Measurements from ENCODE around the gene TMEM89.

TMEM89 gene

GRCh38 chr3:48656061-48656840 is 34.7 kb upstream of the TMEM89 start:
- H3K27me3 ChIP-seq (ENCODE audit: control insufficient read depth in 1 of 2, insufficient read depth in 2 of 2, low read length in 2 of 2), result peaks cover 10 to 20% of the 10 kb centered on the region in 2 donors
- no peaks in the 10 kb centered on the region for H3K9me3 ChIP-seq (ENCODE audit: control insufficient read depth in 2 of 2, low read length in 2 of 2)
- H3K27ac ChIP-seq (ENCODE audit: low read length), result no peak overlapping the region
- no peak overlapping the region for H3K9ac ChIP-seq (ENCODE audit: low read length in 2 of 2)
- H3K36me3 ChIP-seq (ENCODE audit: control insufficient read depth in 2 of 2, insufficient read depth in 2 of 2, low read length in 2 of 2), result no peaks in the 10 kb centered on the region
- H3K4me1 ChIP-seq (ENCODE audit: control insufficient read depth, insufficient read depth, low read length), result peaks cover 16% of the 10 kb centered on the region
- peak overlapping the region; percentile 55 to 74 for H3K4me3 ChIP-seq (ENCODE audit: low read length in 2 of 2)

- H3K36me3 ChIP-seq (ENCODE audit: control insufficient read depth in 2 of 2, insufficient read depth in 2 of 2, low read length in 2 of 2), result no peaks in the 10 kb centered on the region
- H3K27me3 ChIP-seq (ENCODE audit: control insufficient read depth in 1 of 2, insufficient read depth in 2 of 2, low read length in 2 of 2), result peaks cover 10 to 13% of the 10 kb centered on the region in 2 donors
- H3K9me3 ChIP-seq (ENCODE audit: control insufficient read depth in 2 of 2, low read length in 2 of 2), result no peaks in the 10 kb centered on the region
- H3K9ac ChIP-seq (ENCODE audit: low read length in 2 of 2), result no peak overlapping the region
- peaks cover 12% of the 10 kb centered on the region for H3K4me1 ChIP-seq (ENCODE audit: control insufficient read depth, insufficient read depth, low read length)
- no peak overlapping the region for H3K4me3 ChIP-seq (ENCODE audit: low read length in 2 of 2)
- no peak overlapping the region for H3K27ac ChIP-seq (ENCODE audit: low read length)
Observed at GRCh38 chr3:48655606-48656005, 34.0 kb upstream of the TMEM89 start.

GRCh38 chr3:48655063-48655462 is 33.5 kb upstream of the TMEM89 start:
- H3K9ac ChIP-seq (ENCODE audit: low read length in 2 of 2), result no peak overlapping the region
- H3K27me3 ChIP-seq (ENCODE audit: control insufficient read depth in 1 of 2, insufficient read depth in 2 of 2, low read length in 2 of 2), result peaks cover 8 to 12% of the 10 kb centered on the region in 2 donors
- H3K4me3 ChIP-seq (ENCODE audit: low read length in 2 of 2), result no peak overlapping the region
- peaks cover 12% of the 10 kb centered on the region for H3K4me1 ChIP-seq (ENCODE audit: control insufficient read depth, insufficient read depth, low read length)
- H3K27ac ChIP-seq (ENCODE audit: low read length), result no peak overlapping the region
- no peaks in the 10 kb centered on the region for H3K36me3 ChIP-seq (ENCODE audit: control insufficient read depth in 2 of 2, insufficient read depth in 2 of 2, low read length in 2 of 2)
- H3K9me3 ChIP-seq (ENCODE audit: control insufficient read depth in 2 of 2, low read length in 2 of 2), result no peaks in the 10 kb centered on the region

- peaks cover 12% of the 10 kb centered on the region for H3K4me1 ChIP-seq (ENCODE audit: control insufficient read depth, insufficient read depth, low read length)
- H3K9ac ChIP-seq (ENCODE audit: low read length in 2 of 2), result no peak overlapping the region
- no peaks in the 10 kb centered on the region for H3K36me3 ChIP-seq (ENCODE audit: control insufficient read depth in 2 of 2, insufficient read depth in 2 of 2, low read length in 2 of 2)
- no peaks in the 10 kb centered on the region for H3K9me3 ChIP-seq (ENCODE audit: control insufficient read depth in 2 of 2, low read length in 2 of 2)
- no peak overlapping the region for H3K4me3 ChIP-seq (ENCODE audit: low read length in 2 of 2)
- H3K27me3 ChIP-seq (ENCODE audit: control insufficient read depth in 1 of 2, insufficient read depth in 2 of 2, low read length in 2 of 2), result peaks cover 4 to 6% of the 10 kb centered on the region in 2 donors
- H3K27ac ChIP-seq (ENCODE audit: low read length), result no peak overlapping the region
Observed at GRCh38 chr3:48652923-48653715, 31.6 kb upstream of the TMEM89 start.

- H3K9me3 ChIP-seq (ENCODE audit: control insufficient read depth in 2 of 2, low read length in 2 of 2), result no peaks in the 10 kb centered on the region
- H3K27ac ChIP-seq (ENCODE audit: low read length), result no peak overlapping the region
- no peaks in the 10 kb centered on the region for H3K36me3 ChIP-seq (ENCODE audit: control insufficient read depth in 2 of 2, insufficient read depth in 2 of 2, low read length in 2 of 2)
- H3K27me3 ChIP-seq (ENCODE audit: control insufficient read depth in 1 of 2, insufficient read depth in 2 of 2, low read length in 2 of 2), result peaks cover under 1 to 2% of the 10 kb centered on the region in 2 donors
- peaks cover 12% of the 10 kb centered on the region for H3K4me1 ChIP-seq (ENCODE audit: control insufficient read depth, insufficient read depth, low read length)
- H3K4me3 ChIP-seq (ENCODE audit: low read length in 2 of 2), result no peak overlapping the region
- H3K9ac ChIP-seq (ENCODE audit: low read length in 2 of 2), result no peak overlapping the region
Observed at GRCh38 chr3:48651771-48652170, 30.2 kb upstream of the TMEM89 start.

GRCh38 chr3:48650723-48651122 is 29.2 kb upstream of the TMEM89 start:
- H3K27me3 ChIP-seq (ENCODE audit: control insufficient read depth in 1 of 2, insufficient read depth in 2 of 2, low read length in 2 of 2), result no peaks in the 10 kb centered on the region
- H3K4me1 ChIP-seq (ENCODE audit: control insufficient read depth, insufficient read depth, low read length), result peaks cover 3% of the 10 kb centered on the region
- no peaks in the 10 kb centered on the region for H3K36me3 ChIP-seq (ENCODE audit: control insufficient read depth in 2 of 2, insufficient read depth in 2 of 2, low read length in 2 of 2)
- no peak overlapping the region for H3K4me3 ChIP-seq (ENCODE audit: low read length in 2 of 2)
- no peak overlapping the region for H3K9ac ChIP-seq (ENCODE audit: low read length in 2 of 2)
- H3K27ac ChIP-seq (ENCODE audit: low read length), result no peak overlapping the region
- no peaks in the 10 kb centered on the region for H3K9me3 ChIP-seq (ENCODE audit: control insufficient read depth in 2 of 2, low read length in 2 of 2)

GRCh38 chr3:48648188-48648850 is 26.8 kb upstream of the TMEM89 start:
- Histone ChIP-seq H3K4me1 (ENCODE audit: control insufficient read depth, insufficient read depth, low read length) (no peaks in the 10 kb centered on the region), H3K36me3 (ENCODE audit: control insufficient read depth in 2 of 2, insufficient read depth in 2 of 2, low read length in 2 of 2) (no peaks in the 10 kb centered on the region), H3K27me3 (ENCODE audit: control insufficient read depth in 1 of 2, insufficient read depth in 2 of 2, low read length in 2 of 2) (no peaks in the 10 kb centered on the region), H3K9me3 (ENCODE audit: control insufficient read depth in 2 of 2, low read length in 2 of 2) (no peaks in the 10 kb centered on the region), H3K9ac (ENCODE audit: low read length in 2 of 2) (no peak overlapping the region), H3K4me3 (ENCODE audit: low read length in 2 of 2) (no peak overlapping the region), H3K27ac (ENCODE audit: low read length) (no peak overlapping the region)

GRCh38 chr3:48647714-48648113 is 26.1 kb upstream of the TMEM89 start:
- H3K4me3 ChIP-seq (ENCODE audit: low read length in 2 of 2), result no peak overlapping the region
- H3K27ac ChIP-seq (ENCODE audit: low read length), result no peak overlapping the region
- no peaks in the 10 kb centered on the region for H3K27me3 ChIP-seq (ENCODE audit: control insufficient read depth in 1 of 2, insufficient read depth in 2 of 2, low read length in 2 of 2)
- H3K9me3 ChIP-seq (ENCODE audit: control insufficient read depth in 2 of 2, low read length in 2 of 2), result no peaks in the 10 kb centered on the region
- no peaks in the 10 kb centered on the region for H3K4me1 ChIP-seq (ENCODE audit: control insufficient read depth, insufficient read depth, low read length)
- H3K36me3 ChIP-seq (ENCODE audit: control insufficient read depth in 2 of 2, insufficient read depth in 2 of 2, low read length in 2 of 2), result no peaks in the 10 kb centered on the region
- no peak overlapping the region for H3K9ac ChIP-seq (ENCODE audit: low read length in 2 of 2)

GRCh38 chr3:48644898-48645760 is 23.6 kb upstream of the TMEM89 start:
- Histone ChIP-seq H3K4me1 (ENCODE audit: control insufficient read depth, insufficient read depth, low read length) (no peaks in the 10 kb centered on the region), H3K27ac (ENCODE audit: low read length) (no peak overlapping the region), H3K9me3 (ENCODE audit: control insufficient read depth in 2 of 2, low read length in 2 of 2) (no peaks in the 10 kb centered on the region), H3K27me3 (ENCODE audit: control insufficient read depth in 1 of 2, insufficient read depth in 2 of 2, low read length in 2 of 2) (no peaks in the 10 kb centered on the region), H3K4me3 (ENCODE audit: low read length in 2 of 2) (no peak overlapping the region), H3K36me3 (ENCODE audit: control insufficient read depth in 2 of 2, insufficient read depth in 2 of 2, low read length in 2 of 2) (no peaks in the 10 kb centered on the region), H3K9ac (ENCODE audit: low read length in 2 of 2) (no peak overlapping the region)

- no peaks in the 10 kb centered on the region for H3K9me3 ChIP-seq (ENCODE audit: control insufficient read depth in 2 of 2, low read length in 2 of 2)
- no peaks in the 10 kb centered on the region for H3K36me3 ChIP-seq (ENCODE audit: control insufficient read depth in 2 of 2, insufficient read depth in 2 of 2, low read length in 2 of 2)
- H3K27ac ChIP-seq (ENCODE audit: low read length), result no peak overlapping the region
- H3K4me1 ChIP-seq (ENCODE audit: control insufficient read depth, insufficient read depth, low read length), result no peaks in the 10 kb centered on the region
- H3K4me3 ChIP-seq (ENCODE audit: low read length in 2 of 2), result no peak overlapping the region
- no peaks in the 10 kb centered on the region for H3K27me3 ChIP-seq (ENCODE audit: control insufficient read depth in 1 of 2, insufficient read depth in 2 of 2, low read length in 2 of 2)
- H3K9ac ChIP-seq (ENCODE audit: low read length in 2 of 2), result no peak overlapping the region
Observed at GRCh38 chr3:48642605-48643004, 21.0 kb upstream of the TMEM89 start.
